GM12892 (cell line): ENCODE results near the gene MAPK14.

Experiments
- POLR2A ChIP-seq: IDR thresholded peaks from 2 replicates; pipeline ENCODE4 v1.6.1; 2011; ENCODE audit warnings: low read depth, low read length, control low read depth
- POLR2AphosphoS5 ChIP-seq: IDR thresholded peaks from 2 replicates; pipeline ENCODE4 v1.6.1; 2011; ENCODE audit warnings: low read depth, low read length, control low read depth
- TAF1 ChIP-seq: IDR thresholded peaks from 2 replicates; pipeline ENCODE4 v1.6.1; 2011; ENCODE audit warnings: low read depth, mild to moderate bottlenecking, control low read depth, low read length, borderline replicate concordance

GRCh38 chr6:36032261-36032660, 4.7 kb downstream of the MAPK14 start:
- TF ChIP-seq POLR2AphosphoS5 = no peak
- no peak for TF ChIP-seq TAF1
- no peak for TF ChIP-seq POLR2A
